Small intestine (tissue), 16 donors: ENCODE results near the gene ZNF835. TPM values are rescaled to one million over a fixed set of nuclear protein-coding genes. Genes with fewer than 3 reads are reported as not detected.

Source experiments
- DNase-seq, 2 donors: peaks; one replicate each; pipeline versions ENCODE4 v3.0.0 to v3.0.0-alpha.2; 2013
- FAIRE-seq: peaks from 2 replicates; lab custom pipeline; 2012; peaks lifted over from hg19 to GRCh38; lab: Jason Lieb, UNC
- H3K27ac ChIP-seq, 3 donors: one replicate each; pipeline ENCODE4 v1.5.1; 2013; ENCODE audit warnings: low read length in 2 of 3, mild to moderate bottlenecking in 2 of 3, control low read depth in 1 of 3, inconsistent platforms in 1 of 3, low read depth in 1 of 3, moderate library complexity in 1 of 3
- H3K27me3 ChIP-seq, 3 donors: one replicate each; pipeline ENCODE4 v1.6.1; 2013; ENCODE audit warnings: low read length in 3 of 3, inconsistent platforms in 1 of 3; ENCODE audit not compliant: control insufficient read depth in 3 of 3, insufficient read depth in 3 of 3
- H3K36me3 ChIP-seq, 3 donors: one replicate each; pipeline ENCODE4 v1.6.1; 2013; ENCODE audit warnings: low read length in 3 of 3, inconsistent platforms in 1 of 3, low read depth in 1 of 3, mild to moderate bottlenecking in 1 of 3, moderate library complexity in 1 of 3; ENCODE audit not compliant: control insufficient read depth in 3 of 3, insufficient read depth in 2 of 3
- H3K4me1 ChIP-seq, 3 donors: one replicate each; pipeline ENCODE4 v1.6.1; 2013; ENCODE audit warnings: low read length in 2 of 3, inconsistent platforms in 1 of 3, low read depth in 1 of 3, mild to moderate bottlenecking in 1 of 3, moderate library complexity in 1 of 3; ENCODE audit not compliant: control insufficient read depth in 3 of 3, insufficient read depth in 2 of 3
- H3K4me3 ChIP-seq, 3 donors: one replicate each; pipeline ENCODE4 v1.5.1; 2013; ENCODE audit warnings: low read length in 3 of 3, control low read depth in 1 of 3, inconsistent platforms in 1 of 3, low read depth in 1 of 3, mild to moderate bottlenecking in 1 of 3, moderate library complexity in 1 of 3
- H3K9me3 ChIP-seq, 2 donors: one replicate each; pipeline ENCODE4 v1.6.1; 2013; ENCODE audit warnings: low read depth in 1 of 2, low read length in 1 of 2; ENCODE audit not compliant: control insufficient read depth in 2 of 2, insufficient read depth in 1 of 2
- WGBS, 3 donors: extraction: QIAGEN DNeasy Blood & Tissue Kit; methylation state at CpG; one replicate each; pipeline ENCODE4 v1.1.7; 2013; 5-methylcytosine and 5-hydroxymethylcytosine counted together
- long read RNA-seq, 10 donors: transcript quantifications; one replicate each; lab custom pipeline, GENCODE V29; 2026
- polyA plus RNA-seq, 4 donors: library from polyadenylated mRNA; stranded (reverse) in 3 of 4; unstranded in 1 of 4; fragments of 200-250 nt in 3 of 4; fragments of 120-200 nt in 1 of 4; gene quantifications; one replicate each; pipeline versions ENCODE4 v1.2.1 to v1.2.3, GENCODE V29; 2013
- donor health status: healthy with polysubstance abuse.
- donor health status: control.
- donor health status: control.
- donor health status: Bipolar disorder and iron deficiency.
- donor health status: healthy.

ZNF835 gene
- polyA plus RNA-seq, result 1 to 10 TPM in 1 of 4 donors, under 1 TPM in 1, not detected in 2; 0.76 to 2.5 TPM
- long read RNA-seq, donor 1, partial matches to known transcripts, result 0 of 1 reads
- long read RNA-seq, donor 1, other reads (novel, unspliced or antisense), result 0 of 1 reads
- long read RNA-seq, donor 2, result 0 reads
- long read RNA-seq, donor 3, result 0 reads
- long read RNA-seq, donor 4, result 0 reads
- long read RNA-seq, donor 5, partial matches to known transcripts, result 0 of 1 reads
- long read RNA-seq, donor 5, other reads (novel, unspliced or antisense), result 0 of 1 reads
- long read RNA-seq, donor 6, partial matches to known transcripts, result 0 of 1 reads
- long read RNA-seq, donor 6, other reads (novel, unspliced or antisense), result 0 of 1 reads
- long read RNA-seq, donor 7, partial matches to known transcripts, result 0 of 3 reads
- long read RNA-seq, donor 7, other reads (novel, unspliced or antisense), result 0 of 3 reads
- long read RNA-seq, donor 8, result 0 reads
- long read RNA-seq, donor 9, result 0 reads
- long read RNA-seq, donor 10, partial matches to known transcripts, result 0 of 3 reads
- long read RNA-seq, donor 10, other reads (novel, unspliced or antisense), result 0 of 3 reads

DNA sequence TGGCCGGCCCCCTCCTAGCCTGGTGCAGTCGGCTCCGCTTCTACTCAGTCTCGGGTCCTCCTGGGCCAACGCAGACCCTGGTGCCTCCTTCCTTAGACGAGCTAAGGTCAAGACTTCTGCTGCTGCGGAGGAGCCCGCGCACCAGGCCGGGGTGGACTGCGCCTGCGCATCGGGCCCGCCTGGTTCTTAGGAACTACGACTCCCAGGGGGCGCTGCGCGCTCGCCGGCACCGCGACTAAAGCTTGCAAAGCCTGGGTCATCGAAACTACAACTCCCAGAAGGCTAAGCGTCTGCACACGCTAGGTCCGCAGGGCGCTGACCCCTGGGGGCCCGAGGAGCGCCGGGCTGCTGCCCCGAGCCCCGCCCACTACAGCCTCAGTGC lies at the start of gene ZNF835:
Gene ZNF835, minus strand, starts transcription at position 145 of the 382 bp plus-strand sequence. CDS start 6,559 bp downstream, outside the sequence.
- FAIRE-seq (no peak), DNase-seq (peak; percentile 24 to 94)
- peaks cover 0 to 8% (median 0%) of the 10 kb centered on the region in 3 donors for H3K36me3 ChIP-seq
- 3 to 27% (median 25%) methylated on average over 25 to 32 of the region's 32 CpGs for WGBS, 3 donors
- peaks cover 0 to 9% of the 10 kb centered on the region in 2 donors for H3K9me3 ChIP-seq
- peak within 1 kb of the TSS in 2 of 3 donors; percentile 37 to 65 for H3K4me3 ChIP-seq
- no peaks in the 10 kb centered on the region for H3K4me1 ChIP-seq
- no peaks in the 10 kb centered on the region for H3K27me3 ChIP-seq
- no peak within 1 kb of the TSS for H3K27ac ChIP-seq

DNA sequence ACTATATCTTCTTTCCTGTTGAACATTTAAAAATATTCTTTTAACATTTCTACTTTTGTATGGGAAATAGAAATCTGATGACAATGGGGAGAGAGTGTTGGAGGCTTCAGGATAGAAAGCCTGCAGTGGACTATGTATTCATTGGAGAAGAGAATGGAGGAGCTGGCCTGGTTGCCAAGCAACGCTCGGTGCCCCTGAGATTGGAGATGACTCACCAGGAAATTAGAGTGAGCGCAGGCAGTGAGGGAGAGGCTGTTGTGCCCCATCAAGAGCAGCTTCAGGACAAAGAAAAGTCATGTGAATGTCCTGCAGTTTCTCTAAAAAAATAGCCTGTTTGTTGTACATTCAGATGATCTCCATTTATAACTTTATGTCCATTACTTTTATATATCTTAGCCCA lies 48.7 kb upstream of the ZNF835 start:
- no peak overlapping the region for H3K27ac ChIP-seq
- H3K36me3 ChIP-seq, result no peaks in the 10 kb centered on the region
- H3K9me3 ChIP-seq, result peaks cover 0 to 2% of the 10 kb centered on the region in 2 donors
- H3K4me1 ChIP-seq, result no peaks in the 10 kb centered on the region
- H3K4me3 ChIP-seq, result no peak overlapping the region
- DNase-seq (peak in 1 of 2 donors; percentile 16), FAIRE-seq (no peak)
- WGBS, 3 donors, result 9 to 21% (median 13%) methylated on average over 3 of the region's 3 CpGs
- no peaks in the 10 kb centered on the region for H3K27me3 ChIP-seq

DNA sequence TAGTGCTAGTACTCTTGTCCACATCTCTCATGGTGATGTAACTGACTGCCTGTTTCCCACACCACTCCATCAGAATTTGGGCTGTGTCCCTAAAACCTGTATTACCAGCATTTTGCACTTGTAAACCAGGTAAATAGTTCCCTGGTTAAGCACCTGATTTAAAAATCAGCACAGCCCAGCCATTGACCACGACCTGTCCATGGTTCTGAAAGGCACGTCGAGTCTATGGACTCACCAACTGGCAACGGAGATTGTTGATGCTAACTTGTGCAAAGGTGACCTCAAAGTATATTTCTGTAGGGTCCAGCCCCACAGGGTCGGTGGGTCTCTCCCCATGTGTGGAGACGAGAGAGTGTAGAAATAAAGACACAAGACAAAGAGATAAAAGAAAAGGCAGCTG lies 46.7 kb upstream of the ZNF835 start:
- H3K27me3 ChIP-seq, result no peaks in the 10 kb centered on the region
- no peaks in the 10 kb centered on the region for H3K4me1 ChIP-seq
- no peak overlapping the region for H3K4me3 ChIP-seq
- no peak for DNase-seq
- WGBS, 3 donors, result 45 to 57% (median 52%) methylated on average over 6 of the region's 6 CpGs
- no peak for FAIRE-seq
- H3K9me3 ChIP-seq, result peaks cover 0 to 3% of the 10 kb centered on the region in 2 donors
- H3K36me3 ChIP-seq, result no peaks in the 10 kb centered on the region
- no peak overlapping the region for H3K27ac ChIP-seq

DNA sequence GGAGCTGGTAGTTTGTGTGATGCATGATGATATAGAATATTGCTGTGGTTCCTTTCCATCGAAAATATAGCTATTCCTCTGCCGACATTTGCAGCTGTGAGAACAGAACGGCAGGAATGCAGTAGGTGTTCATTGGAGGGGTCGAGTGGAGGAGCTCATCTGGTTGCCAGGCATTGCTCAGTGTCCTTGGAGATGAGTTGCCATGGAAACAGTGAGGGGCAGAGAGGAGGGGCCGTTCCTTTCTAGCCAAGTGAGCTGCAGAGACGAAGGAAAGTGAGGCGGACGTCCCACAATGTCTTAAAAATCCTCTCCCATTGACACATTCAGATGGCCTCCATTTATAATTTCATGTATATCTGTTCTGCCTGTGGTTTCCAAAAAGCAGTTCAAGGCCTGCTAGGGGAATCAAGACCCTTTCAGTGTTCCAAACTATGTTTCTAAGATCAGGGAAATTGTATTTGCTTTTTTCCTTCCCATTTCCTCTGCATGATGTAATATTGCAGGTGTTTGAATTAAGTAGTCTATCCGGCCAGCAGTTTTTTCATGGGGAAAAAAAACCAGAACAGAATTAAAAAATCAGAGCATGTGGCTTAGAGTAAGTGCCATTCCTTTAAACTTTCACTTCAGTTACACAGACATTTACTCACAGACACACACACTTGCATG lies 41.2 kb upstream of the ZNF835 start:
- H3K4me1 ChIP-seq, result no peaks in the 10 kb centered on the region
- H3K4me3 ChIP-seq, result no peak overlapping the region
- H3K27ac ChIP-seq, result no peak overlapping the region
- H3K36me3 ChIP-seq, result no peaks in the 10 kb centered on the region
- H3K9me3 ChIP-seq, result peaks cover 0 to 5% of the 10 kb centered on the region in 2 donors
- 31 to 39% (median 35%) methylated on average over 9 of the region's 9 CpGs for WGBS, 3 donors
- no peak for FAIRE-seq
- DNase-seq, result no peak
- H3K27me3 ChIP-seq, result no peaks in the 10 kb centered on the region

DNA sequence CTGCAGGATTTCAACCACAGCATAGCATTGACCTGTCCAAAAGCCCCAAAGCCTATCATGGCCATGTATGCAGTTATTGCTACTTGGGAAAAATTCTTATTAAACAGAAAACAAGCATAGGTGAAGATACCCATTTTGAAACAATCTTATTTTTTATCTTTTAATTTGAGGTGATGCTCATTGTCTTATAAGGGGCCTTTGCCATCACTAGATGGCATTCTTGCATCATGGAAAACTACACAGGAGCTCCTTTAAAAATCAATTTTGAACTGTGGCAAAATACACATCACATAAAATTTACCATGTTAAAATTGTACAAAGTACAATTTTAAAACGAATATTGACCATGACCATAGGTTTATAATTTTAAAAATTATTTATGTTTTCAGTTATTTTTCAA lies 38.9 kb upstream of the ZNF835 start:
- 9 to 32% (median 20%) methylated on average over 1 of the region's 1 CpG for WGBS, 3 donors
- no peaks in the 10 kb centered on the region for H3K36me3 ChIP-seq
- no peak overlapping the region for H3K27ac ChIP-seq
- no peaks in the 10 kb centered on the region for H3K4me1 ChIP-seq
- no peaks in the 10 kb centered on the region for H3K27me3 ChIP-seq
- H3K4me3 ChIP-seq, result no peak overlapping the region
- peaks cover 0 to 4% of the 10 kb centered on the region in 2 donors for H3K9me3 ChIP-seq
- DNase-seq (no peak), FAIRE-seq (no peak)

DNA sequence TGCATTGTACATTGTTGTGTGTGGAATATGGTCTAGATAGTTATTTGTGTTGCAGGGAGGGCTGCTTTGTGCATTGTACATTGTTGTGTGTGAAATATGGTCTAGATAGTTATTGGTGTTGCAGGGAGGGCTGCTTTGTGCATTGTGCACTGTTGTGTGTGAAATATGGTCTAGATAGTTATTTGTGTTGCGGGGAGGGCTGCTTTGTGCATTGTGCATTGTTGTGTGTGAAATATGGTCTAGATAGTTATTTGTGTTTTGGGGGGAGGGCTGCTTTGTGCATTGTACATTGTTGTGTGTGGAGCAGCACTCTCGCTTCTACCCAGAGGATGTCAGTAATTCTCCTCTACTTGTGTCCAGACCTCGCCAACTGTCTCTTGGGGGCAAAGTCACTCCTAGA lies 36.3 kb upstream of the ZNF835 start:
- H3K4me3 ChIP-seq, result no peak overlapping the region
- 67 to 75% (median 72%) methylated on average over 3 of the region's 3 CpGs for WGBS, 3 donors
- no peak for DNase-seq
- no peak overlapping the region for H3K27ac ChIP-seq
- H3K36me3 ChIP-seq, result no peaks in the 10 kb centered on the region
- H3K9me3 ChIP-seq, result peaks cover 0 to 2% of the 10 kb centered on the region in 2 donors
- no peak for FAIRE-seq
- no peaks in the 10 kb centered on the region for H3K27me3 ChIP-seq
- H3K4me1 ChIP-seq, result no peaks in the 10 kb centered on the region

DNA sequence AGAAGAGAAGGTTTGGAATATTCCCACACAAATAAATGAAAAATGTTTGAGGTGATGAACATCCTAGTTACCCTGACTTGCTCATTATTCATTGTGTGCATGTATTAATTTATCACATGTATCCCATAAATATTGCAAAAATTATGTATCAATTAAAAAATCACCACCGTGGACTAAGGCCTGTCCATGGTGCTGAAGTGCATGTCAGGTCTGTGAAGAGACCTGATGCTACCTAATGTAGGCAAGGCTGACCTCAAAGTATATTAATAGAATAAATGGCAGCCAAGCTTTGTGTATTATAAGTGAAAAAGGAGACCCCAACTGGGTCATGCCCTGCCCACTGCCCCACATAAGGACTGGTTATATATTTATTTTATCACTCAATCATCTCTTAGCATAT lies 34.4 kb upstream of the ZNF835 start:
- DNase-seq (no peak), FAIRE-seq (no peak)
- no peaks in the 10 kb centered on the region for H3K36me3 ChIP-seq
- H3K27ac ChIP-seq, result no peak overlapping the region
- H3K4me3 ChIP-seq, result no peak overlapping the region
- H3K4me1 ChIP-seq, result no peaks in the 10 kb centered on the region
- H3K27me3 ChIP-seq, result no peaks in the 10 kb centered on the region
- WGBS, 3 donors, result 54 to 82% (median 63%) methylated on average over 1 of the region's 1 CpG
- no peaks in the 10 kb centered on the region for H3K9me3 ChIP-seq

DNA sequence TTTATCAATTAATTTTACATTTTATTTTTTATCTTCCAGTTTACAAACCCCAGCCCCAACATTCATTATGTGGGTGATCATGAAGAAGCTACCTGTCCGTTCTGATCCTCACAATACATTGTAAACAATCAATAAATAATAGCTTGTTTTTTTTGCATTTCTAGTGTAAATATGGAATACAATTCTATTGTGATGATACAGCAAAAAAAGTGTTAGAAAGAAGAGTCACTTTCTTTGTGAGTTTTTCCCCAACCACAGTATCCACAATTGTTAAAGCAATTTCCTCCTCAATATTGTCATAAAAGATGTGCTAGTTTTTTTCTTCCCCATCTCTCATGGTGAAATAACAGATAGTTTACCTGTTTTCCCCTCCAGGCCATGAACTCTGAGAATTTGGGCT lies 30.3 kb upstream of the ZNF835 start:
- H3K4me3 ChIP-seq, result no peak overlapping the region
- H3K9me3 ChIP-seq, result no peaks in the 10 kb centered on the region
- DNase-seq, result no peak
- WGBS, 3 donors, result 52 to 55% (median 54%) methylated on average over 1 of the region's 1 CpG
- H3K4me1 ChIP-seq, result no peaks in the 10 kb centered on the region
- H3K27me3 ChIP-seq, result no peaks in the 10 kb centered on the region
- no peaks in the 10 kb centered on the region for H3K36me3 ChIP-seq
- FAIRE-seq, result no peak
- no peak overlapping the region for H3K27ac ChIP-seq
